ENCODE data around the gene CDYL. TPM values are rescaled to one million over a fixed set of nuclear protein-coding genes. Genes with fewer than 3 reads are reported as not detected.
A peak's percentile ranks its signal among the peaks of the same experiment; 100 is the strongest.

Gene CDYL
- total and polyA plus RNA-seq, 4 donors: 3.3 to 25.4 (median 11.0) TPM

DNA sequence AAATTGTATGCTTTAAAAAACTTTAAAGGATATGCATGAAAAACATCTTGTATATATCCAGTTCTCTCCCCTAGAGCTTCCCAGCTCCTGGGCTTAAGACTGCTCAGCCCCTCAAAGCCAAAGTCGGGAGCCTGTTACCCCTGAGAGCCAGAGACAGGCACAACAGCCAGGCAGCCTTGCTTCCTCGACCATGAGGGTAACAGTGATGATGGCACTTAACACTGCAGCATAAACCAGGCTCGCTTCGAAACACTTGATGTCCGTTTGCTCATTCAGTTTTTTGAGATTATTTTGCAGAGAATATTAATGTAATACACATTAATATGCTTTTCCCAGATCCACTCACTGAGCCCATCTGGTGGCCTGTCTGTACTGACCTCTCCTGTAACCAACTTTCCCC is 180.4 kb downstream of the CDYL start:
- Histone ChIP-seq H3K27me3 (ENCODE audit: control insufficient read depth in 4 of 4, insufficient read depth in 4 of 4, low read length in 3 of 4) (no peaks in the 10 kb centered on the region), H3K36me3 (ENCODE audit: control insufficient read depth in 4 of 4, insufficient read depth in 3 of 4, low read depth in 1 of 4, low read length in 3 of 4) (peaks cover 1 to 7% (median 5%) of the 10 kb centered on the region in 4 donors), H3K4me1 (ENCODE audit: control insufficient read depth in 4 of 4, insufficient read depth in 4 of 4, low read length in 3 of 4) (no peaks in the 10 kb centered on the region), H3K9me3 (ENCODE audit: control insufficient read depth in 4 of 4, low read length in 3 of 4) (no peaks in the 10 kb centered on the region), H3K4me3 (ENCODE audit: low read depth in 1 of 3, low read length in 3 of 3) (no peak overlapping the region), H3K9ac (ENCODE audit: low read depth in 1 of 2, low read length in 2 of 2) (no peak overlapping the region), H3K27ac (ENCODE audit: low read depth in 1 of 2, low read length in 2 of 2) (no peak overlapping the region)
- TF ChIP-seq REST (IDR thresholded peaks at IDR 0.05): no peak
- no peak for TF ChIP-seq HNF4G (IDR thresholded peaks at IDR 0.05)
- TF ChIP-seq ZBTB33 (IDR thresholded peaks at IDR 0.05): no peak
- no peak for TF ChIP-seq FOXA2 (IDR thresholded peaks at IDR 0.05)
- no peak for TF ChIP-seq YY1 (IDR thresholded peaks at IDR 0.05)
- no peak for TF ChIP-seq RAD21 (IDR thresholded peaks at IDR 0.05)
- no peak for TF ChIP-seq FOXA1 (IDR thresholded peaks at IDR 0.05)
- TF ChIP-seq EGR1 (IDR thresholded peaks at IDR 0.05; ENCODE audit: low read depth in 2 of 2): no peak
- no peak for TF ChIP-seq RXRA (IDR thresholded peaks at IDR 0.05)
- TF ChIP-seq JUND (IDR thresholded peaks at IDR 0.05): no peak
- whole genome bisulfite sequencing: 91% methylated on average over 5 of the region's 5 CpGs
- DNase-seq (ENCODE audit: low spot score): no peak

DNA sequence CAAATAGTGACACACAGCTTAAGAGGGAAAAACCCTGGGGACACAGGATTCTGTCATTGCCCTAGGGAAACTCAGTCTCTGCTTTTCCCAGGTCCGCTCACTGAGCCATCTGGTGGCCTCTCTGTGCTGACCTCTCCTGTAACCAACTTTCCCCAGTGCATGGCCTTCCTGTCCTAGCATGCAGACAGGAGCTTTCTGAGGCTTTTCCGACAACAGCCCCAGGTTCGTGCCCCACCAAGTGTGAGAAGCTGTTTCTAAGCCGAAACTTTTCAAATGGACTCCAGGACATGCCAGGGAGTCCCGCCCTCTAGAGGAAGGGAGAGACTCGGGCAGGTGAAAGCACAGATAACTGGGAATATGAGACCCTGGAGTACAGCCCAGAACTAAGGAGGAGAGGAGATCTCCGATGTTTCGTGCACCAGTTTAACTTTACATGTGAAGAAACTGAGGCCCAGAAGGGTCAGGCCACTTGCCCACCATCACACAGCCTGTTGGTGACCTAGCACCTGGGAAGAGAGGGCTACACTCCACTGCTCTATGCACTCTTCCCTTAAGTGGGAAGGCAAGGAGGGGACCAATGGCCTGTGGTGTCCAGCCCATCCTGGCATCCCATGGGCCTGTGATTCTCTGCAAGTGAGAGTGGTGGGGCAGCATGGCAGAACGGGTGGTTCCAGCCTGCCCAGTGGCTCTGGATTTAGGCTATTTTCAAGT is 181.5 kb downstream of the CDYL start:
- H3K27me3 ChIP-seq (ENCODE audit: control insufficient read depth in 4 of 4, insufficient read depth in 4 of 4, low read length in 3 of 4): no peaks in the 10 kb centered on the region
- H3K27ac ChIP-seq (ENCODE audit: low read depth in 1 of 2, low read length in 2 of 2): no peak overlapping the region
- no peaks in the 10 kb centered on the region for H3K4me1 ChIP-seq (ENCODE audit: control insufficient read depth in 4 of 4, insufficient read depth in 4 of 4, low read length in 3 of 4)
- no peak overlapping the region for H3K9ac ChIP-seq (ENCODE audit: low read depth in 1 of 2, low read length in 2 of 2)
- no peak for DNase-seq (ENCODE audit: low spot score)
- H3K4me3 ChIP-seq (ENCODE audit: low read depth in 1 of 3, low read length in 3 of 3): no peak overlapping the region
- peaks cover 1 to 7% (median 5%) of the 10 kb centered on the region in 4 donors for H3K36me3 ChIP-seq (ENCODE audit: control insufficient read depth in 4 of 4, insufficient read depth in 3 of 4, low read depth in 1 of 4, low read length in 3 of 4)
- TF ChIP-seq RAD21 (IDR thresholded peaks at IDR 0.05): peak; percentile 45 to 56
- TF ChIP-seq HNF4G (IDR thresholded peaks at IDR 0.05): no peak
- TF ChIP-seq GABPA (IDR thresholded peaks at IDR 0.05 in 1 of 2, conservative IDR thresholded peaks at IDR 0.05 in 1 of 2): no peak
- 57% methylated on average over 9 of the region's 9 CpGs for WGBS
- H3K9me3 ChIP-seq (ENCODE audit: control insufficient read depth in 4 of 4, low read length in 3 of 4): no peaks in the 10 kb centered on the region

DNA sequence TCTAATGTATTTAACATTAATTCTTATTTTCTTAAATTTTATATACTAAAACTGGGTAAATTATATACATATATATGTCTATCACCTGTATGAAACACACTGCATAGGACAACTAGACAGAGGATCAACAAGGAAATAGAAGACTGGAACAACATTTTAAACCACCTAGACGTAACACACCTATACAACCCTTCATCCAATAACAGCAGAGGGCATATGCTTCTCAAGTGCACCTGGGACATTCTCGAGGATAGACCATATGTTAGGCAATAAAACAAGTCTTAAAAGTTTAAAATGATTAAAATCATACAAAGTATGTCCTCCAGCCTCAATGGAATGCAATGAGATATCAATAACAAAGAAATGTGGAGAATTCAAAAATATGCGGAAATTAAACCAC is 182.4 kb downstream of the CDYL start:
- H3K27ac ChIP-seq (ENCODE audit: low read depth in 1 of 2, low read length in 2 of 2): no peak overlapping the region
- TF ChIP-seq GABPA (IDR thresholded peaks at IDR 0.05 in 1 of 2, conservative IDR thresholded peaks at IDR 0.05 in 1 of 2): no peak
- no peak for TF ChIP-seq FOXA2 (IDR thresholded peaks at IDR 0.05)
- no peaks in the 10 kb centered on the region for H3K4me1 ChIP-seq (ENCODE audit: control insufficient read depth in 4 of 4, insufficient read depth in 4 of 4, low read length in 3 of 4)
- no peaks in the 10 kb centered on the region for H3K27me3 ChIP-seq (ENCODE audit: control insufficient read depth in 4 of 4, insufficient read depth in 4 of 4, low read length in 3 of 4)
- H3K4me3 ChIP-seq (ENCODE audit: low read depth in 1 of 3, low read length in 3 of 3): no peak overlapping the region
- no peaks in the 10 kb centered on the region for H3K9me3 ChIP-seq (ENCODE audit: control insufficient read depth in 4 of 4, low read length in 3 of 4)
- H3K36me3 ChIP-seq (ENCODE audit: control insufficient read depth in 4 of 4, insufficient read depth in 3 of 4, low read depth in 1 of 4, low read length in 3 of 4): peaks cover 1 to 7% (median 4%) of the 10 kb centered on the region in 4 donors
- no peak for DNase-seq (ENCODE audit: low spot score)
- WGBS: 82% methylated on average over 3 of the region's 3 CpGs
- H3K9ac ChIP-seq (ENCODE audit: low read depth in 1 of 2, low read length in 2 of 2): no peak overlapping the region

Measured in liver (tissue), 9 donors.